Muscle of back (tissue), 11 donors: ENCODE results near the gene CFAP99. TPM values are rescaled to one million over a fixed set of nuclear protein-coding genes. Genes with fewer than 3 reads are reported as not detected.
A peak's percentile ranks its signal among the peaks of the same experiment; 100 is the strongest.

ENCODE experiments used
- DNase-seq, 3 donors: peaks; one replicate each; pipeline versions ENCODE4 v3.0.0 to v3.0.0-alpha.2; 2013
- polyA plus RNA-seq, 10 donors: library from polyadenylated mRNA; unstranded; fragments of 120-200 nt; gene quantifications; one replicate each; pipeline ENCODE4 v1.2.1, GENCODE V29; 2013; ENCODE audit not compliant: insufficient read length in 10 of 10

Gene CFAP99
- polyA plus RNA-seq, 10 donors: 0.17 to 0.20 TPM; not detected in 8

DNA sequence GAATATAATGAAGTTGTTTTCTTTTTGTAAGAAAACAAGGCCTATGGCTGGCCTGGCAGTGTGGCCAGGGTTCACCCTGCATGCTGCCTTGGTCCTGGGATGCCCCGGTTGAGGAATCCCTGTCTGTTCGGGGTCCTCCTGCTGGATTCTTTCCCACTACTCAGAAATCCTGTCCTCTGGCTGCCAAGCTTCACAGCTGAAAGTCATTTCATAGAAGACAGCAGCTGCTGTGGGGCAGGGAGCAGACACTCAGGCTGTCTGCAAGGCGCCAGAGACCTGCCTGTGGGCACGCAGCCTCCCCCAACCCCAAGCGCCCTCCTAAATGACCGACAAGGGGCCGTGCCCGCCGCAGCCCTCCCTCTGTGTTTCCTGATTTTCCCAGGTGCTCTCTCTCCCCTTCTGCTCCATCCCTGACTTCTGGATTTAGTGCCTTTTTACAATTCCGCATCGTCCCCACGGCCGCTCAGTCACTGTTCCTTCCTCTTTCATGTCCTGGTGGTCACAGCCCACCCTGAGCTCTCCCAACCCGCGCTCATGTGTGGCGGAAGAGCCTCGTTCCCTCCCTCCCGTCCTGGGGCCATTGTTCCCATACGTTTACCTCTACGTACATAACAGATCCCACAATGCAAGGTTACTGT, 27.9 kb upstream of the CFAP99 start:
- peak in 2 of 3 donors; percentile 58 to 75 for DNase-seq

- DNase-seq: peak; percentile 42 to 90 (median 66)
These were observed 25.1 kb upstream of the CFAP99 start for GRCh38 chr4:2393353-2394270.

DNA sequence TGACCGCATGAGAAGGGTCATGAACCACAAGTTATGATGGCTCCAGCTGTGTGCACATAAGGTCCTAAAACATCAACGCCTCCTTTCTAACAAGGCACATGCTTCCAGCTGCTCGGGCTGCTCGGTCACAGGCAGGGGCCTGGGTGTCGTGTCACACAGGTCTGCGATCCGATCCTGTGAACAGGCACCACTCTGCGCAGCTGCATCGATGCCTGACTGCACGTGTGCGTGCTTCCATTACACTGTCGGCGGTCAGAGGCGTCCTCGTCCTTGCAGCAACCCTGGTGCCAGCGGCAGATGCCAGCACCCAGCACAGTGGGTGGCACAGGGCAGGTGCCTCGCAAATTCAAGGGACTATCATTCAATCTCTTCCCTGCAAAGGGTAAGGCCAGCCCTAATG, 24.2 kb upstream of the CFAP99 start:
- DNase-seq: no peak

DNA sequence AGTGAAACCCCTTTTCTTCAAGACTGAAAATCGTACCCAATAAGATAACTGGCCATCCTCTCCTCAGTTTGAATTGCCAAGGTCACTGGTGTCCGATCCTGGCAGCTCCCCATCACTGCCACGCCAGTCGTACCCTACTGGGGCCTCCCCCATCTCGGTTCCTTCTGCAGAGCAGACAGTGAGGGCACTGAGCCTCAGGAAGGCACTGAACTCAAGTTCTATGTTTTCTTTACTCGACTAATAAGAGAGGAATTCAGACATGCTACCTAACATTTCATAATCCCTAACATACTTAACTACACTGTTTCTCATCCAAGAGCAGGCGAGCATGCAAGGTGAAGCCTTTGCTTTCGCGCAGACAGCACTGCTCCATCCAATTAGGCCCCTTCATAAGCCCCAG, 23.7 kb upstream of the CFAP99 start:
- DNase-seq: no peak

DNA sequence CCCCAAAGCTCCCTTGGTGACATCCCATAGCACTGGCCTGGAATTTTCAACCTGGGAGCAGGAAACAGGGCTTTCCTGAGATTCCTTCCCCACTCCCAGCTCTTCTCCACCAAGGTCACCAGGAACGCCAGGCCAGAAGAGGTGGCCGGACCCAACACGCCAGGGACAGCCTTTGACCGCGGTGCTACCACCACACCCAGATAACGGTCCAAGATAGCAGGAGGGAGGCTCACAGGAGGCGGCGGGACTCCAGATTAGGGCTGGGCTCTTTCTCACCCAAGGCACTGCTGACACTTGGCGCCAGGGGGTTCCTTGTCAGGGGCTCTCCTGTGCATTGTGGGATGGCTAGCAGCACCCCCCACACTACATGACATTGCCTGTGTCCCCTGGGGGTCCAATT, 23.2 kb upstream of the CFAP99 start:
- no peak for DNase-seq

- no peak for DNase-seq
These were observed 21.9 kb upstream of the CFAP99 start for GRCh38 chr4:2396781-2397368.

DNA sequence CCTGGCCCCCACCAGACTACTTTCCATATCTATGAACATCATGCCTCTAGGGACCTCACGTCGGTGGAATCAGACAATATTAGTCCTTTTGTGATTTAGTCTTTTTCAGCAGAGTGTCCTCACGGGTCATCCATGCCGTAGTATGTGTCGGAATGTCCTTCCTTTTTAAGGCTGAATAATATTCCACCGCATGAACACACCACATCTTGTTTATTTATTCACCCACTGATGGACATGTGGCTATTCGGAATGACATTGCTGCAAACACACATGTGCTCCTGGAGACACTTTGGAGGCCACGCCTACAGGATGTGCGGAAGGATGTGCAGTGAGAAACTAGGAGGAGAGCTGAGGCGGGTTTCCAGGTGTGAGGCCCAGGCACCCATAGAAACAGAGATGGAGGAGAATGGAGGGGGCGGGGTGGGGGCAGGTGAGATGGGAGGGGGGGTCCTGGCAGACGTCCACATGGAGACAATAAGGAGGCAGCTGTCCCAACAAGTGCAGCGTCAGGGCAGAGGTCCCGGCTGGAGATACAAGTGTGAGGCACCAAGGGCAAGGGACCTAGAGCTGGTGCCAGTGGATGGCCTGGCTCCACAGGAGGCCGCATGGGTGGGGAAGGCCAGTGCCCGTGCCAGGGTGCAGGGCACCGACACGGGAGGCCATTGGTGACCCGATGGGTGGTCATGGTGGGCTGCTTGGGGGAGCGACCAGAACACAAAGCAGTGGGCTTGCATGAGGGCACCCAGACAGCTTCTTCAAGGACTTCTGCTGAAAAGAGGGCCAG, 21.0 kb upstream of the CFAP99 start:
- no peak for DNase-seq

- DNase-seq: no peak
These were observed 19.5 kb upstream of the CFAP99 start for GRCh38 chr4:2399216-2399615.

GRCh38 chr4:2399631-2400190, 19.0 kb upstream of the CFAP99 start:
- DNase-seq: no peak

- no peak for DNase-seq
These were observed 17.7 kb upstream of the CFAP99 start for GRCh38 chr4:2400841-2401609.

DNA sequence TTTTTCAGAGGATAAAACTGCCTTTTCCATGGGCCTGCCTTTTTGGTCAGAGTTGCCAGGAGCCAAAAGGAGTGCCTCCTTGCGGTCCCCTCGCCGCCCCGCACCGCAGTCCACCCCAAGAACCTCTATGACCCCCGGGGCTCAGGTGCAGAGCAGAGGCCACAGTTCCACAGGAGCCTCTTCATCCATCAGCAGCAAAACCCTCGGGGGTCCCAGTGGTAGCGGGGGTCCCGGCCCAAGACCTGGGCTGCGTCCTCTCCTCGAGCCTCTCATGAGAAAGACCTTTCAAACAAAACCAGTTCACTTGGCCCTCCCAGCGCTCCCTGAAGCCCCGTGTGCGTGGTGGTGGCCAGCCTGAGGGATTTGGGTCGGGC, 17.2 kb upstream of the CFAP99 start:
- no peak for DNase-seq

DNA sequence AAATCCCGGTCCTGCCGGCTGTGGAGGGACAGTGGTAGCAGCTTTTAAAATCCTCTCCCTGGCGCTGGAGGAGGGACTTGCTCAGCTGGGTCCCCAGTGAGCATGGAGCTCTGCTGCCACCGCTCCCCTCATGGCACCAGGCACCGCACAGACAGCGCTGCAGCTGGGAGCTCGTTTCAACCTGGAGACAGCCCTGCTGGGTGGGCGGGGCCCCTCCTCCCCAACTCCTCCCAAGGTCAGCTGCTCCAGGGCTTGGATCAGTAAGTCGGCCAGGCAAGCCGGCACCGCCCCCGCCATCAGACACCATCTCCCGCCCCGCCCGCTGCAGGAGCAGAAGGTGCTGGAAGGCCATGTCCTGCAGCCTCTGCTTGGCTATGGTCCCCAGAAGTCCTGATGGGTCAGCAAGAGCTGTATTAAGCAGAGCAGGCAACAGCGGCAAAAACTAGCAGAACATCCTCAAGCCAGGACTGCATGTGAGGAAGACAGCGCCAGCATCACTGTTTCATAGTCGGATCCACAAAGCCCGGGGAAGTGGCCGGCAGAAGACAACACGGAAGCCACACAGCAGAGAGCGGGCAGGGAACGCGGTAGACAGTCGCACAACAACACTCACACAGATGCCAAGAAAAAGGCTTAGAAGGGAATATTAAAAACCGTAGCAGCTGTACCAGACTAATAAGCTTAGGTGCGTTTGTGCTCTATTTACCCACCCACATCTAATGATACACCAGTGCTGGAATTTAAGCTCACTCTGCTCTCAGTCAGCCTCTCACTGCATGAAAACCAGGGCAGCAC, 16.5 kb upstream of the CFAP99 start:
- DNase-seq: peak; percentile 56 to 71 (median 67)

DNA sequence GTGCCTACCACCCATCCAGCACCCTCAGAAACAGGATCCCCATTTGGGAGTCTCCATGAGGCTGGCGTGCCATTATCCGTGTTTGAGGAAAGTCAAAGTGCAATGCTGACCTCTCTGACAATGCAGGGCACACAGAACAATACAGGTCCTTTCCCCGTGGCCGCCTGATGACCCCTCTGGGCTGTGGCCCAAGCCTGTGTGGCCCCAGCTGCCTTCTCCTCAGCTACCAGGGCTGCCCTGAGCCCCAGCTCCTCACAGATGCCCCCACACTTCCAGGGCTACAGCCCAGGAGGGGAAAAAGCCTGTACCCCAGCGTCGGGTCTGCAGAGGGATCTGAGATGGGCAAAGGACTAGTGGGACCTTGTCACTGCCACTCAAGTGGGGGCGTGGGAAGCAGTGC, 15.8 kb upstream of the CFAP99 start:
- no peak for DNase-seq

DNA sequence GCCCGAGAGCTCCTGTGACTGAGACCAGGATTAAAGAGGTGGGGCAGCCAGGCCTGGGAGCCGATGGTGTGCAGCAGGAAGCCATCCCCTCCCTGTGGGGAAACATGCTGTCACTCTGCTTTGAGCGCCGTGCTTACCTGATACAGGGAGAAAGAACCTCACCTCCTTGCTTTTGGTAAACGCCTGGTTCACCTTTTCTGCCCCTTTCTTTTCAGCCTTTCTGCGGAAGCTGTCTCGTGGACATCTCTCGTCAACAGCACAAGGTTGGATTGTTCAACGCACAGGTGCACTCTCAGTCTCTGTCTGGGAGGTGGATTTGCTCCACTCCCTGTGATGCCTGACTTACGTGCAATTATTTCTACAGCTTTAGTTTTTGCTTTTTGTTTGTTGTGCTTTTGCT, 12.3 kb upstream of the CFAP99 start:
- no peak for DNase-seq

DNA sequence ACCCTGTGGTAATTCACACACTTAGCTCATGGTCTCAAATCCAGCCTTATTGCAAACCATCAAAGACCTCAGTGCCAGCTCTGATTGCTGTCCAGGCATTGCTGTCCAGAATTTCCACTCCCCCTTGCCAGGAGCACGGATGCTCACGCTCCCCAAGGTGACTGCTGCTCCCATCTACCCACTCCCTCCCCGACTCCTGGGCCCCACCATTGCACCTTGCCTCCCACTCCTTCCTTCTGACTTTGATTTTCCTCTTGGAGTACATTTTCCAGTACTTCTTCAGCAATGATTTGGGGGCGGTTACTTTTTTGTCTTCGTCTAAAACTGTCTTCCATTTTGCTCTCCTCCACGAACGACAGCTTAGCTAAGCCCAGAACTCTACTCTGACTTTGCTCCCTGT, 11.8 kb upstream of the CFAP99 start:
- no peak for DNase-seq

GRCh38 chr4:2407991-2408342, 10.8 kb upstream of the CFAP99 start:
- no peak for DNase-seq

DNA sequence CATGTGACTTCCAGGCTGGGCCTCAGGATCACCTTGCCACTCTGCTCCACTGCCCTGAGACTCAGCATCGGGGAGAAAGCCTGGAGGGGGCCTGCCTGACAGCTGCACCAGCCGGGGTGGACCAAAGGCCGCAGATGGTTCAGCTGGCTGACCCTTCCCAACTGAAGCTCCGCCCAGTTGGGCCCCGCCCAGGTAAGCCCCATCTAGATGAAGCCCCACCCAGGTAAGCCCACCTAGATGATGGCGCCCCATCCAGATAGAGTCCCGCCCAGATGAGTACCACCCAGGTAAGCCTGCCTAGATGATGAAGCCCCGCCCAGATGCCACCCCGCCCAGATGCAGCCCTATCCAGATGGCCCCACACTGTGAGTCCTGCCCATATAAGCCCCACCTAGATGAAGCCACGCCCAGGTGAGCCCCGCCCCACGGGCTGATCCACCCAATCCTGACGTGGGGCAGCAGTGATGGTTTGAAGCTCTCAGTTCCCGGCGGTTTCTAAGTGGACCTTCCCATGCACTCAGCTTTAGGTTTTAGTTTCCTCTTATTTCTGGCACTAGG, 10.3 kb upstream of the CFAP99 start:
- no peak for DNase-seq

GRCh38 chr4:2408976-2409375, 9.8 kb upstream of the CFAP99 start:
- DNase-seq: no peak

DNA sequence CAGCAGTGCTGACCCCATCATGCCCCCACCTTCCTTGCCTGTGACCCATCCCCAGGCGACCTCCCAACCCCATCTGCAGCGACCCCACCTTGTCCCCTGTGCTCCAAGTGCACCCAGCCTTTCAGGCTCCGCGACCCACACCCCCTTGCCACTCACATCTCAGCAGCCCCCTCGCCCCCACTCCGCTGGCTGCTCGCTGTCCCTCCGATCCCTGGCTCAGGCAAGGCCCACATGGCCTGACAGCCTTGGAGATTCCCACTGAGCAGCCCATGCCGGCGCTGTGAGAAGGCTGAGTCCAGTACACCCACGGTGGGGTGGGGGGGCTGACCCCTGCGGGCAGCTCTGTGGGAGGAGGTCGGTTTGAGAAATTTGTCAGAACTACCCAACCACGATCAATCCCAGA, 9.4 kb upstream of the CFAP99 start:
- DNase-seq: no peak
